WTC11 (cell line): ENCODE results near the gene MRPL41. TPM values are rescaled to one million over a fixed set of nuclear protein-coding genes. Genes with fewer than 3 reads are reported as not detected.

ENCODE experiments used
- ATAC-seq: fragments of 200-7000 bp; cut with Tn5 transposase; 2 replicates; pipeline ENCODE4 v1.10.0; 2021; ENCODE audit warnings: mild to moderate bottlenecking, moderate library complexity
- CTCF ChIA-PET: fragments of 300-600 bp; sonication (Branson Sonifier 250); formaldehyde crosslinking; loops from one replicate; lab custom pipeline; 2021; ENCODE audit warnings: antibody characterized with exemption; lab: Charles Lee
- POLR2A ChIA-PET: fragments of 350-600 bp; sonication (Branson Sonifier 250); formaldehyde crosslinking; loops from one replicate; lab custom pipeline; 2021; ENCODE audit warnings: antibody characterized with exemption; lab: Charles Lee
- DNase-seq: peaks from one replicate; pipeline ENCODE4 v3.0.0; 2021; ENCODE audit warnings: low spot score
- H3K27ac Mint-ChIP-seq: 2 replicates; pipeline ENCODE4 v1.8.0; 2021; ENCODE audit warnings: mixed read lengths
- H3K27me3 Mint-ChIP-seq: 2 replicates; pipeline ENCODE4 v1.8.0; 2021; ENCODE audit warnings: low read depth, mild to moderate bottlenecking, moderate library complexity, mixed read lengths
- H3K36me3 Mint-ChIP-seq: 2 replicates; pipeline ENCODE4 v1.8.0; 2021; ENCODE audit warnings: mixed read lengths
- H3K4me1 Mint-ChIP-seq: 2 replicates; pipeline ENCODE4 v1.8.0; 2022; ENCODE audit warnings: mixed read lengths
- H3K4me3 Mint-ChIP-seq: 2 replicates; pipeline ENCODE4 v1.8.0; 2021; ENCODE audit warnings: mild to moderate bottlenecking, moderate library complexity, mixed read lengths
- H3K9me3 Mint-ChIP-seq: 2 replicates; pipeline ENCODE4 v1.8.0; 2021; ENCODE audit warnings: mixed read lengths
- CTCF ChIP-seq: fragments of 200-600 bp; IDR thresholded peaks from 2 replicates; pipeline ENCODE4 v1.8.0; 2022; ENCODE audit warnings: antibody characterized with exemption
- E2F1 ChIP-seq: sonication (generic); formaldehyde crosslinking; IDR thresholded peaks from 2 replicates; pipeline ENCODE4 v1.8.0; 2022; ENCODE audit warnings: mild to moderate bottlenecking, missing genetic modification reagents
- ERG ChIP-seq: fragments of 250-450 bp; sonication (Bioruptor Pico); IDR thresholded peaks from 2 replicates; pipeline ENCODE4 v1.8.0; 2021; ENCODE audit warnings: mild to moderate bottlenecking
- ETV6 ChIP-seq: sonication (generic); formaldehyde crosslinking; IDR thresholded peaks from 2 replicates; pipeline ENCODE4 v1.8.1; 2022; ENCODE audit warnings: mild to moderate bottlenecking, missing genetic modification reagents
- KAT7 ChIP-seq: sonication (generic); formaldehyde crosslinking; IDR thresholded peaks from 2 replicates; pipeline ENCODE4 v1.8.1; 2023; ENCODE audit warnings: missing genetic modification reagents, mild to moderate bottlenecking, borderline replicate concordance
- TEAD4 ChIP-seq: sonication (generic); formaldehyde crosslinking; IDR thresholded peaks from 2 replicates; pipeline ENCODE4 v1.8.0; 2022; ENCODE audit warnings: mild to moderate bottlenecking, missing genetic modification reagents
- TP53 ChIP-seq: sonication (generic); formaldehyde crosslinking; IDR thresholded peaks from 2 replicates; pipeline ENCODE4 v1.8.1; 2023; ENCODE audit warnings: mild to moderate bottlenecking, missing genetic modification reagents
- ZMAT4 ChIP-seq: fragments of 250-450 bp; sonication (Bioruptor Pico); IDR thresholded peaks from 2 replicates; pipeline ENCODE4 v1.9.0; 2021; ENCODE audit warnings: mild to moderate bottlenecking
- ZNF512 ChIP-seq: sonication (generic); formaldehyde crosslinking; IDR thresholded peaks from 2 replicates; pipeline ENCODE4 v1.8.1; 2022; ENCODE audit warnings: missing genetic modification reagents, borderline replicate concordance
- total RNA-seq: library from RNA; stranded (reverse); gene quantifications from 3 replicates; pipeline ENCODE4 v1.2.3, GENCODE V29; 2021
- TF ChIP-seq, protein P1 (sequence below): sonication (generic); formaldehyde crosslinking; conservative IDR thresholded peaks from 2 replicates; pipeline ENCODE4 v1.8.1; 2023; ENCODE audit warnings: mild to moderate bottlenecking, low read depth, missing genetic modification reagents, moderate library complexity
- TF ChIP-seq, protein P2 (sequence below): sonication (generic); formaldehyde crosslinking; IDR thresholded peaks from 2 replicates; pipeline ENCODE4 v1.8.0; 2023; ENCODE audit warnings: mild to moderate bottlenecking, missing genetic modification reagents
- TF ChIP-seq, protein P3 (sequence below): fragments of 250-450 bp; sonication (Bioruptor Pico); IDR thresholded peaks from 2 replicates; pipeline ENCODE4 v1.9.0; 2021; ENCODE audit warnings: moderate library complexity, mild to moderate bottlenecking, inconsistent platforms, borderline replicate concordance

The MRPL41 gene
- total RNA-seq, 1 experiment from 2014 or later, result 70.1 TPM

GRCh38 chr9:137570566-137570965 is 18.9 kb downstream of the MRPL41 start (continued):
- TF ChIP-seq, protein P1, sequence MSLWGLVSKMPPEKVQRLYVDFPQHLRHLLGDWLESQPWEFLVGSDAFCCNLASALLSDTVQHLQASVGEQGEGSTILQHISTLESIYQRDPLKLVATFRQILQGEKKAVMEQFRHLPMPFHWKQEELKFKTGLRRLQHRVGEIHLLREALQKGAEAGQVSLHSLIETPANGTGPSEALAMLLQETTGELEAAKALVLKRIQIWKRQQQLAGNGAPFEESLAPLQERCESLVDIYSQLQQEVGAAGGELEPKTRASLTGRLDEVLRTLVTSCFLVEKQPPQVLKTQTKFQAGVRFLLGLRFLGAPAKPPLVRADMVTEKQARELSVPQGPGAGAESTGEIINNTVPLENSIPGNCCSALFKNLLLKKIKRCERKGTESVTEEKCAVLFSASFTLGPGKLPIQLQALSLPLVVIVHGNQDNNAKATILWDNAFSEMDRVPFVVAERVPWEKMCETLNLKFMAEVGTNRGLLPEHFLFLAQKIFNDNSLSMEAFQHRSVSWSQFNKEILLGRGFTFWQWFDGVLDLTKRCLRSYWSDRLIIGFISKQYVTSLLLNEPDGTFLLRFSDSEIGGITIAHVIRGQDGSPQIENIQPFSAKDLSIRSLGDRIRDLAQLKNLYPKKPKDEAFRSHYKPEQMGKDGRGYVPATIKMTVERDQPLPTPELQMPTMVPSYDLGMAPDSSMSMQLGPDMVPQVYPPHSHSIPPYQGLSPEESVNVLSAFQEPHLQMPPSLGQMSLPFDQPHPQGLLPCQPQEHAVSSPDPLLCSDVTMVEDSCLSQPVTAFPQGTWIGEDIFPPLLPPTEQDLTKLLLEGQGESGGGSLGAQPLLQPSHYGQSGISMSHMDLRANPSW (CRISPR knock-in tag), result no peak
- TF ChIP-seq, all 79 proteins: peak for 0

- no peak for TF ChIP-seq ZNF512
- TF ChIP-seq ETV6, result no peak
- no peak for TF ChIP-seq TP53 (CRISPR knock-in tag)
- TF ChIP-seq KAT7 (CRISPR knock-in tag), result no peak
- no peak for TF ChIP-seq CTCF
- TF ChIP-seq ZMAT4 (CRISPR knock-in tag), result no peak
- TF ChIP-seq, protein P2, sequence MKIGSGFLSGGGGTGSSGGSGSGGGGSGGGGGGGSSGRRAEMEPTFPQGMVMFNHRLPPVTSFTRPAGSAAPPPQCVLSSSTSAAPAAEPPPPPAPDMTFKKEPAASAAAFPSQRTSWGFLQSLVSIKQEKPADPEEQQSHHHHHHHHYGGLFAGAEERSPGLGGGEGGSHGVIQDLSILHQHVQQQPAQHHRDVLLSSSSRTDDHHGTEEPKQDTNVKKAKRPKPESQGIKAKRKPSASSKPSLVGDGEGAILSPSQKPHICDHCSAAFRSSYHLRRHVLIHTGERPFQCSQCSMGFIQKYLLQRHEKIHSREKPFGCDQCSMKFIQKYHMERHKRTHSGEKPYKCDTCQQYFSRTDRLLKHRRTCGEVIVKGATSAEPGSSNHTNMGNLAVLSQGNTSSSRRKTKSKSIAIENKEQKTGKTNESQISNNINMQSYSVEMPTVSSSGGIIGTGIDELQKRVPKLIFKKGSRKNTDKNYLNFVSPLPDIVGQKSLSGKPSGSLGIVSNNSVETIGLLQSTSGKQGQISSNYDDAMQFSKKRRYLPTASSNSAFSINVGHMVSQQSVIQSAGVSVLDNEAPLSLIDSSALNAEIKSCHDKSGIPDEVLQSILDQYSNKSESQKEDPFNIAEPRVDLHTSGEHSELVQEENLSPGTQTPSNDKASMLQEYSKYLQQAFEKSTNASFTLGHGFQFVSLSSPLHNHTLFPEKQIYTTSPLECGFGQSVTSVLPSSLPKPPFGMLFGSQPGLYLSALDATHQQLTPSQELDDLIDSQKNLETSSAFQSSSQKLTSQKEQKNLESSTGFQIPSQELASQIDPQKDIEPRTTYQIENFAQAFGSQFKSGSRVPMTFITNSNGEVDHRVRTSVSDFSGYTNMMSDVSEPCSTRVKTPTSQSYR (CRISPR knock-in tag), result no peak
- TF ChIP-seq, protein P3, sequence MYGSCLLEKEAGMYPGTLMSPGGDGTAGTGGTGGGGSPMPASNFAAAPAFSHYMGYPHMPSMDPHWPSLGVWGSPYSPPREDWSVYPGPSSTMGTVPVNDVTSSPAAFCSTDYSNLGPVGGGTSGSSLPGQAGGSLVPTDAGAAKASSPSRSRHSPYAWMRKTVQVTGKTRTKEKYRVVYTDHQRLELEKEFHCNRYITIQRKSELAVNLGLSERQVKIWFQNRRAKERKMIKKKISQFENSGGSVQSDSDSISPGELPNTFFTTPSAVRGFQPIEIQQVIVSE (CRISPR knock-in tag), result no peak
- TF ChIP-seq ERG (CRISPR knock-in tag), result no peak
- POLR2A ChIA-PET, result no interaction called here
- Mint-ChIP-seq H3K9me3 (no peaks in the 10 kb centered on the region), H3K4me1 (peaks cover 13% of the 10 kb centered on the region), H3K36me3 (peaks cover 48% of the 10 kb centered on the region), H3K27ac (no peak overlapping the region), H3K27me3 (no peaks in the 10 kb centered on the region), H3K4me3 (no peak overlapping the region)
- CTCF ChIA-PET, result no interaction called here
- ATAC-seq (no peak), DNase-seq (no peak)
Measured at GRCh38 chr9:137574192-137574591, 22.5 kb downstream of the MRPL41 start.

GRCh38 chr9:137575364-137575715 is 23.7 kb downstream of the MRPL41 start:
- Mint-ChIP-seq H3K36me3 (peaks cover 45% of the 10 kb centered on the region), H3K27ac (peak overlapping the region; percentile 68), H3K4me3 (no peak overlapping the region), H3K27me3 (no peaks in the 10 kb centered on the region), H3K9me3 (no peaks in the 10 kb centered on the region), H3K4me1 (peaks cover 22% of the 10 kb centered on the region)
- TF ChIP-seq E2F1 (CRISPR knock-in tag) (no peak), TEAD4 (CRISPR knock-in tag) (no peak)
- ATAC-seq, result no peak
- POLR2A ChIA-PET, result no interaction called here
- no peak for DNase-seq
- CTCF ChIA-PET, result no interaction called here
